Measurements from ENCODE around the gene RBM23.

DNA sequence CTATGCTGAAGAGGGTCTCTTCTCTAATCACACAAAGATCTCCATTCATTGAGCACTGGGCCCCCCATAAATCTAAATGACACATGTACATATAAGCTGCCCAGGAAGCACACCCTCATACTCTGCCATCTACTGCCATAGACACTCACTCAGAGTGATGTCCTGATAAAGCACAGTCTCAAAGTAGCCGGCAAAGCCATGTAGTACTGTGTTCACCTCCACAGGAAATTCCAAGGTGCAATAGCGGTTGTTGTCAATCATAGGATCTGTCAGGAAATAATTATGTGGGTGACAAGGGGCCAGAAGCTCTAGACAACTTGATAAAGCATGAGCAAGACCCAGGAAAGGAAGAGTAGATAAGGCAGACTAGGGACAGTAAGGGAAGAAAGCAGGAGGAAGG lies 3.3 kb upstream of the RBM23 start:
- TF ChIP-seq EZH2phosphoT487 (IDR thresholded peaks at IDR 0.05) (no peak), CTCF (IDR thresholded peaks at IDR 0.05) (no peak)
